Tibial nerve (tissue), 4 donors: ENCODE measurements around the gene SPATA13. TPM values are rescaled to one million over a fixed set of nuclear protein-coding genes. Genes with fewer than 3 reads are reported as not detected.

Experiments used
- DNase-seq, 2 donors: peaks; one replicate each; pipeline ENCODE4 v3.0.0-alpha.2; 2019; ENCODE audit warnings: low spot score in 2 of 2
- H3K27ac ChIP-seq, 4 donors: fragments of 200-600 bp; sonication (generic) in 3 of 4; one replicate each; pipeline ENCODE4 v1.5.1; 2017 to 2019; ENCODE audit warnings: mild to moderate bottlenecking in 1 of 4
- H3K27me3 ChIP-seq, 2 donors: fragments of 200-600 bp; sonication (generic) in 1 of 2; one replicate each; pipeline versions ENCODE4 v1.5.1 to v1.6.0; 2017 to 2019
- H3K36me3 ChIP-seq, 3 donors: fragments of 200-600 bp; sonication (generic); one replicate each; pipeline ENCODE4 v1.5.1; 2018 to 2019
- H3K4me1 ChIP-seq, 4 donors: fragments of 200-600 bp; sonication (generic) in 3 of 4; one replicate each; pipeline ENCODE4 v1.5.1; 2017 to 2019
- H3K4me3 ChIP-seq, 4 donors: fragments of 200-600 bp; sonication (generic) in 3 of 4; one replicate each; pipeline ENCODE4 v1.5.1; 2017 to 2019; ENCODE audit warnings: mild to moderate bottlenecking in 1 of 4, moderate library complexity in 1 of 4
- H3K9me3 ChIP-seq, 4 donors: fragments of 200-600 bp; sonication (generic) in 3 of 4; one replicate each; pipeline ENCODE4 v1.5.1; 2017 to 2019
- EP300 ChIP-seq, 2 donors: sonication (generic); formaldehyde crosslinking; IDR thresholded peaks; one replicate each; pipeline ENCODE4 v1.6.1; 2017; ENCODE audit warnings: antibody characterized with exemption in 2 of 2, mild to moderate bottlenecking in 1 of 2
- POLR2A ChIP-seq, 2 donors: fragments of 450-650 bp; IDR thresholded peaks; one replicate each; pipeline ENCODE4 v1.6.1; 2017; ENCODE audit warnings: antibody characterized with exemption in 2 of 2, mild to moderate bottlenecking in 2 of 2, moderate library complexity in 2 of 2
- WGBS, 2 donors: methylation state at CpG; one replicate each; pipeline ENCODE4 v1.1.5; 2018; 5-methylcytosine and 5-hydroxymethylcytosine counted together
- total RNA-seq, 4 donors: library from RNA; depleted of rRNA; stranded (reverse); fragments of >200 nt; gene quantifications; one replicate each; pipeline ENCODE4 v1.1.0, GENCODE V29; 2016
- TF ChIP-seq, protein P1 (sequence below), 5 experiments: fragments of 200-600 bp in 3 of 5; fragments of 450-650 bp in 2 of 5; sonication (generic) in 3 of 5; IDR thresholded peaks; one replicate each; pipeline ENCODE4 v1.5.1; 2016 to 2019; ENCODE audit warnings: antibody characterized with exemption in 5 of 5, mild to moderate bottlenecking in 3 of 5, moderate library complexity in 2 of 5

The SPATA13 gene
- total RNA-seq, 4 donors from 2014 or later: 35.0 to 96.0 (median 51.7) TPM

DNA sequence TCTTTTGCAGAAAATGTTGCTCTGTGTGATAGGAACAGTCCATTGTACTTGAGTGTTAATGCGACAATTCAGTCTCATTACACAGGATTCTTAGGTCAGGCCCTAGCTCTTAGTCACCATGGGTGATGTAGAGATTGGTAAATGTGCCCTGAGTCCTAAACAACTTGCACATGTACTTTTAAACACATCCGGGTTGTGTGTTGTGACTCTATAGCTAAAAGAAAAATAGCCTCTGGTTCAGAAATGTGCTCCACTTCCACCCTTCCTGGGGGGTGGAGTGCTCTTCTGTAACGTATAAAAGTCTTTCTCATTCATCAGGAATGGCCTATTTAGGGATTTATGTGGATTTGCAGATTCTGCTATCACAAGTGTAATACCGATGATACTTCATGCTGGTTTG is 5.2 kb downstream of the SPATA13 start:
- 54 to 62% methylated on average over 4 of the region's 4 CpGs for WGBS, 2 donors
- H3K27ac ChIP-seq: peak overlapping the region in 2 of 4 donors; percentile 88 to 92

DNA sequence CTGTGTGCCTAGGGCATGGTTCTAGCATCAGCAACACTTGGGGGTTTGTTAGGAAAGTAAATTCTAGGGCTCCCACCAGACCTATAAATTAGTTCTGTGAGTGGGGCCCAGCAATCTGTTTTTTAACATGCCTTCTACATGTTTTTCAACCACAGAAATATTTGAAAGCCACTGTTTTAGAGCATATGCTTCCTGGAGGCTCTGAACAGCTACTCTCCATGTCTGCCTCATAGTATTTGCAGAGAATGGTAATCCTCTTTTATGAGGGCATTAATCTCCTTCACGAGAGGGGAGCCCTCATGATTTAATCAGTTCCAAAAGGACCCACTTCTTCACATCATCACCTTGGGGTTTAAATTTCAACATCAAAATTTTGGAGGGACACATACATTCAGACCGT is 6.0 kb downstream of the SPATA13 start:
- H3K9me3 ChIP-seq: no peaks in the 10 kb centered on the region
- 83 to 84% methylated on average over 2 of the region's 2 CpGs for WGBS, 2 donors
- TF ChIP-seq POLR2A (IDR thresholded peaks at IDR 0.05): no peak
- TF ChIP-seq, protein P1, sequence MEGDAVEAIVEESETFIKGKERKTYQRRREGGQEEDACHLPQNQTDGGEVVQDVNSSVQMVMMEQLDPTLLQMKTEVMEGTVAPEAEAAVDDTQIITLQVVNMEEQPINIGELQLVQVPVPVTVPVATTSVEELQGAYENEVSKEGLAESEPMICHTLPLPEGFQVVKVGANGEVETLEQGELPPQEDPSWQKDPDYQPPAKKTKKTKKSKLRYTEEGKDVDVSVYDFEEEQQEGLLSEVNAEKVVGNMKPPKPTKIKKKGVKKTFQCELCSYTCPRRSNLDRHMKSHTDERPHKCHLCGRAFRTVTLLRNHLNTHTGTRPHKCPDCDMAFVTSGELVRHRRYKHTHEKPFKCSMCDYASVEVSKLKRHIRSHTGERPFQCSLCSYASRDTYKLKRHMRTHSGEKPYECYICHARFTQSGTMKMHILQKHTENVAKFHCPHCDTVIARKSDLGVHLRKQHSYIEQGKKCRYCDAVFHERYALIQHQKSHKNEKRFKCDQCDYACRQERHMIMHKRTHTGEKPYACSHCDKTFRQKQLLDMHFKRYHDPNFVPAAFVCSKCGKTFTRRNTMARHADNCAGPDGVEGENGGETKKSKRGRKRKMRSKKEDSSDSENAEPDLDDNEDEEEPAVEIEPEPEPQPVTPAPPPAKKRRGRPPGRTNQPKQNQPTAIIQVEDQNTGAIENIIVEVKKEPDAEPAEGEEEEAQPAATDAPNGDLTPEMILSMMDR (IDR thresholded peaks at IDR 0.05): no peak
- TF ChIP-seq EP300 (IDR thresholded peaks at IDR 0.05): no peak

More for the DNA sequence above, 5.2 kb downstream of the SPATA13 start:
- Histone ChIP-seq H3K36me3 (no peaks in the 10 kb centered on the region), H3K27me3 (no peaks in the 10 kb centered on the region), H3K9me3 (no peaks in the 10 kb centered on the region), H3K4me1 (peaks cover 0 to 76% (median 5%) of the 10 kb centered on the region in 4 donors), H3K4me3 (no peak overlapping the region)
- no peak for DNase-seq
- TF ChIP-seq EP300 (IDR thresholded peaks at IDR 0.05): no peak
- TF ChIP-seq, protein P1 (IDR thresholded peaks at IDR 0.05): no peak
- TF ChIP-seq POLR2A (IDR thresholded peaks at IDR 0.05): no peak

GRCh38 chr13:24167666-24168391 is 7.3 kb downstream of the SPATA13 start:
- Histone ChIP-seq H3K27me3 (no peaks in the 10 kb centered on the region), H3K4me3 (no peak overlapping the region), H3K4me1 (peaks cover 0 to 59% (median 3%) of the 10 kb centered on the region in 4 donors), H3K27ac (peak overlapping the region in 3 of 4 donors; percentile 70 to 92 (median 88)), H3K36me3 (no peaks in the 10 kb centered on the region), H3K9me3 (no peaks in the 10 kb centered on the region)
- no peak for DNase-seq
- TF ChIP-seq, protein P1 (IDR thresholded peaks at IDR 0.05): no peak
- TF ChIP-seq EP300 (IDR thresholded peaks at IDR 0.05): peak in 1 of 2 donors; percentile 14
- WGBS, 2 donors: 36 to 42% methylated on average over 6 of the region's 6 CpGs

More for the DNA sequence above, 6.0 kb downstream of the SPATA13 start:
- peak overlapping the region in 3 of 4 donors; percentile 65 to 92 (median 88) for H3K27ac ChIP-seq
- no peaks in the 10 kb centered on the region for H3K36me3 ChIP-seq
- no peaks in the 10 kb centered on the region for H3K27me3 ChIP-seq
- no peak overlapping the region for H3K4me3 ChIP-seq
- peaks cover 0 to 71% (median 3%) of the 10 kb centered on the region in 4 donors for H3K4me1 ChIP-seq
- DNase-seq: no peak

DNA sequence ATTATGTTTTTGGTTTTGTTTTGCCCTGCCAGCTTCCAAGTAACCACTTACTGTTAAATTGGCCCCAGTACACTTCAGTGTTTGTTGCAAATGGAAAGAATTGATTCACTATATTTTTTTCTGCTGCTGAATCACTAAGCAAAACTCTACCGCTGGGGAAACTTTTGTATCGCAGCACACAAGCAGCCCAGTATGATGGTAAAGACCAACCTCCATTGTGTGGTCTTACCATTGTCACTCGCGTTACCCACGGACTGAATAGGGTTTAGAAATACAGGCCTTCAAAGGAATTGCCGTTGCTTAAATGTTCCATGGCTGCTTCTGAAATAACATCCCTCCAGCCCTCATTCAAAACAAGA is 7.9 kb downstream of the SPATA13 start:
- H3K4me3 ChIP-seq: no peak overlapping the region
- no peak for DNase-seq
- H3K27ac ChIP-seq: peak overlapping the region in 3 of 4 donors; percentile 70 to 92 (median 88)
- WGBS, 2 donors: 40 to 42% methylated on average over 6 of the region's 6 CpGs
- no peaks in the 10 kb centered on the region for H3K36me3 ChIP-seq
- no peaks in the 10 kb centered on the region for H3K27me3 ChIP-seq
- TF ChIP-seq POLR2A (IDR thresholded peaks at IDR 0.05): no peak
- peak in 1 of 2 donors; percentile 68 for TF ChIP-seq EP300 (IDR thresholded peaks at IDR 0.05)
- no peaks in the 10 kb centered on the region for H3K9me3 ChIP-seq
- H3K4me1 ChIP-seq: peaks cover 0 to 54% (median 3%) of the 10 kb centered on the region in 4 donors

GRCh38 chr13:24168979-24169378 is 8.5 kb downstream of the SPATA13 start:
- no peak overlapping the region for H3K4me3 ChIP-seq
- 36 to 40% methylated on average over 5 of the region's 5 CpGs for WGBS, 2 donors
- DNase-seq: no peak
- H3K27ac ChIP-seq: peak overlapping the region; percentile 37 to 92 (median 72)
- peaks cover 0 to 49% (median 3%) of the 10 kb centered on the region in 4 donors for H3K4me1 ChIP-seq
- no peaks in the 10 kb centered on the region for H3K36me3 ChIP-seq
- no peaks in the 10 kb centered on the region for H3K9me3 ChIP-seq
- TF ChIP-seq, protein P1 (IDR thresholded peaks at IDR 0.05): no peak
- TF ChIP-seq POLR2A (IDR thresholded peaks at IDR 0.05): no peak
- TF ChIP-seq EP300 (IDR thresholded peaks at IDR 0.05): no peak
- H3K27me3 ChIP-seq: no peaks in the 10 kb centered on the region
